Measurements from ENCODE around the gene ATAD3A.
A peak's percentile ranks its signal among the peaks of the same experiment; 100 is the strongest.

Gene ATAD3A

DNA sequence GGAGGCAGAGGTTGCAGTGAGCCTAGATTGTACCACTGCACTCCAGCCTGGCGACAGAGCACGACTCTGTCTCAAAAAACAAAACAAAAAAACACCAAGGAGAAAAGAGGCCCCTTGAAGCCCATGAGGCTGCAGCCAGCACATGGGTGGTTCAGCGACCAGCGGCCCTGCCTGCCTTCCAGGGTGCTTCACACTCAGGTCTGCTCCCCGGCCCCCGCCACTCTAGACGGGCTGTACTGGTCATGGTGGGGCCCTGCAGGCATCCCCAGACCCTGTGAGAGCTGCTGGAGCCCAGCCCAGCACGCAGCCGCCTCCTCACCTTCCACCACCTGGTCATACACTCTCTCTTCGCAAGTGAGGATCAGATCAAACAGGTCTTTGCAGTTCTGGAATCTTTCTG lies 32.6 kb downstream of the ATAD3A start:
- H3K36me3 ChIP-seq (ENCODE audit: control insufficient read depth in 5 of 5, insufficient read depth in 5 of 5, low read length in 5 of 5): peaks cover 0 to 40% (median 20%) of the 10 kb centered on the region in 5 donors
- H3K9me3 ChIP-seq (ENCODE audit: control insufficient read depth in 5 of 5, low read length in 5 of 5): no peaks in the 10 kb centered on the region
- H3K4me1 ChIP-seq (ENCODE audit: control insufficient read depth in 5 of 5, insufficient read depth in 5 of 5, low read length in 5 of 5): peaks cover 0 to 21% (median 8%) of the 10 kb centered on the region in 5 donors
- H3K4me3 ChIP-seq (ENCODE audit: low read depth in 1 of 5, low read length in 5 of 5): no peak overlapping the region
- no peak overlapping the region for H3K9ac ChIP-seq (ENCODE audit: low read length in 5 of 5)
- H3K27me3 ChIP-seq (ENCODE audit: control insufficient read depth in 5 of 5, insufficient read depth in 4 of 5, low read length in 5 of 5): no peaks in the 10 kb centered on the region
- H3K27ac ChIP-seq (ENCODE audit: low read depth, low read length): no peak overlapping the region

DNA sequence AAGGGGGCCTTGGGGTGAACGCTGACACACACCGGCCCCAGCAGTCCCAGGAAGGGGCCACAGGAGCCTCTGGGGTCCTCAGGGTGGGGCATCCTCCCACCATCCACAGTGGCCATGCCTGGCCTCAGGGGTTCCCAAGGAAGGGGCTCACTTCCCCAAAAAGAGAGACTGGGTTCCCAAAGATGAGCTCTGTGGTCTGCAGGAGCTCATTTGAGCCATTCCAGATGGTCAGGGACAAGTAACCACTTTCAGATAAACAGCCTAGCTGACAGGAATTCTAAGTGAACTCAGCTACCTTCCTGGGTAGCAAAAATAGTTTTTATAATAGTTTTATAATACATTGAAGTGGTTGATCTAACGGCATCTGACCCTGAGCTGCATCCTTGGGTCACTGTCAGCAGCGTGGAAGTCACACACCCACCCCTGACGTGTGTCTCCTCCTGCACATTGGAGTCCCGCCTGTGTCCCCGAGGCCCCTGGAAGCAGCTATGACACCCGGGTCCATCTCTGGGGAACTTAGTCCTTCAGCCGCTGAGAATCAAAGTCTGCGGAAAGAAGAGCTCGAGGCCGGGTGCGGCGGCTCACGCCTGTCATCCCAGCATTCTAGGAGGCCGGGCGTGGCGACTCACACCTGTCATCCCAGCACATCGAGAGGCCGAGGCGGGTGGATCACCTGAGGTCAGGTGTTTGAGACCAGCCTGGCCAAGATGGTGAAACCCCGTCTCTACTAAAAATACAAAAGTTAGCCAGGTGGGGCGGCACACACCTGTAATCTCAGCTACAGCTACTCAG lies 34.2 kb downstream of the ATAD3A start:
- Histone ChIP-seq H3K9ac (ENCODE audit: low read length in 5 of 5) (no peak overlapping the region), H3K9me3 (ENCODE audit: control insufficient read depth in 5 of 5, low read length in 5 of 5) (no peaks in the 10 kb centered on the region), H3K36me3 (ENCODE audit: control insufficient read depth in 5 of 5, insufficient read depth in 5 of 5, low read length in 5 of 5) (peaks cover 0 to 39% (median 20%) of the 10 kb centered on the region in 5 donors), H3K27me3 (ENCODE audit: control insufficient read depth in 5 of 5, insufficient read depth in 4 of 5, low read length in 5 of 5) (no peaks in the 10 kb centered on the region), H3K4me3 (ENCODE audit: low read depth in 1 of 5, low read length in 5 of 5) (no peak overlapping the region), H3K27ac (ENCODE audit: low read depth, low read length) (no peak overlapping the region), H3K4me1 (ENCODE audit: control insufficient read depth in 5 of 5, insufficient read depth in 5 of 5, low read length in 5 of 5) (peaks cover 0 to 25% (median 13%) of the 10 kb centered on the region in 5 donors)

DNA sequence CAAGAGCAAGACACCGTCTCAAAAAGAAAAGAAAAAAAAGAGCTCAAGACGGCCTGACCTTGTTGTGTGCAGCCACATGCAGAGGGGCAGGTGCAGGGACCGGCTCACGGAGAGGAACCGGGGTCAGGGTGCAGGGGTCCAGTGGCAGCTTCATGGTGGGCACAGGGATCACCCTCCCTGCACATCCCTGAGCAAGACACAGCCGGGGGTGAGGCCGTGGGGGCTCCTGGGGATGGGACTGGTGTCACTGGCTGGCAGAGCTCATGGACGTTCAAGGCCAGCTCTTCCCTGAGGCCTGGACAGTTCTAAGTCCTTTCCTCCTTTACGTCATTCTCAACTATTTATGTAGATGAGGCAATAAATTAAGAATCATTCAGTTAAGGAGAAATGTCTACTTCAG lies 35.0 kb downstream of the ATAD3A start:
- no peak overlapping the region for H3K27ac ChIP-seq (ENCODE audit: low read depth, low read length)
- peaks cover 0 to 30% (median 13%) of the 10 kb centered on the region in 5 donors for H3K36me3 ChIP-seq (ENCODE audit: control insufficient read depth in 5 of 5, insufficient read depth in 5 of 5, low read length in 5 of 5)
- H3K27me3 ChIP-seq (ENCODE audit: control insufficient read depth in 5 of 5, insufficient read depth in 4 of 5, low read length in 5 of 5): no peaks in the 10 kb centered on the region
- no peaks in the 10 kb centered on the region for H3K9me3 ChIP-seq (ENCODE audit: control insufficient read depth in 5 of 5, low read length in 5 of 5)
- no peak overlapping the region for H3K4me3 ChIP-seq (ENCODE audit: low read depth in 1 of 5, low read length in 5 of 5)
- no peak overlapping the region for H3K9ac ChIP-seq (ENCODE audit: low read length in 5 of 5)
- peaks cover 0 to 32% (median 22%) of the 10 kb centered on the region in 5 donors for H3K4me1 ChIP-seq (ENCODE audit: control insufficient read depth in 5 of 5, insufficient read depth in 5 of 5, low read length in 5 of 5)

DNA sequence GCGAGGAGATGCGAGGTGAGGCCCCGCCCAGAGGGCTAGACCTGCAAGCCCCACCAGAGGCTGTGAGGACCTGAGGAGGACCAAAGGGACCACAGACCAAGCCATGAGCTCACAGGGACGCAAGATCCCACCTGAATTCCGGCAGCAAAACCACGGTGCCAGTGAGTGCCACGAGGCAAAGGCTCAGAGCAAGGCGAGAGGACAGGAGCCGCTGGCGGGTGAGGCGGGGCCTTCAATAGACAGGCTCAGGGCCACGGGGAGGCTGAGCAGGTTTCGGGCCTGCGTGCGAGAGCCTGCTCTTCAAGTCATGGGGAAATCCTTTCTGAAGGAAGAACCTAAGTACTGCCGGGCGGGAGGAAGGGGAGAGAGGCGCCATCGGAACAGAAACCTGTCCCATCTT lies 35.5 kb downstream of the ATAD3A start:
- Histone ChIP-seq H3K27ac (ENCODE audit: low read depth, low read length) (no peak overlapping the region), H3K4me3 (ENCODE audit: low read depth in 1 of 5, low read length in 5 of 5) (no peak overlapping the region), H3K4me1 (ENCODE audit: control insufficient read depth in 5 of 5, insufficient read depth in 5 of 5, low read length in 5 of 5) (peaks cover 0 to 36% (median 27%) of the 10 kb centered on the region in 5 donors), H3K36me3 (ENCODE audit: control insufficient read depth in 5 of 5, insufficient read depth in 5 of 5, low read length in 5 of 5) (peaks cover 0 to 26% (median 11%) of the 10 kb centered on the region in 5 donors), H3K9me3 (ENCODE audit: control insufficient read depth in 5 of 5, low read length in 5 of 5) (no peaks in the 10 kb centered on the region), H3K27me3 (ENCODE audit: control insufficient read depth in 5 of 5, insufficient read depth in 4 of 5, low read length in 5 of 5) (no peaks in the 10 kb centered on the region), H3K9ac (ENCODE audit: low read length in 5 of 5) (no peak overlapping the region)

DNA sequence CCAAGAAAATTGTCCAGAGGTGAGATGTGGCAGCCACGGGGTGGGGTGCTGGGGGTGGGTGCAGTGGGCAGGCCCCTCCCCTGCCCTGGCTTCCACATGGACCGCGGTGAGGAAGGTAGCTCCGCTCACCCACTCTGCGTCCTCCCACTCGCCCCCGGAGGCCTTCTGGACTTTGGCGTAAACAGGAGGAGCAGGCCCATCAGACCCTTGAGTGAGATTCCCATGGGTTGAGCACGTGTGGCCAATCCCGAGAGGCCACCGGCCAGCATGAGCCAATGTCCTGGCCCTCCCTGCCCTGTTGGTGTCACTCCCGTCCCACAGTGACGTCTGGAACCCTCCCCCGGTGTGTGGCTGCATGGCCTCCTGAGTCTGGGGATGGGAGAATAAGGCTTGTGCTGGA lies 36.6 kb downstream of the ATAD3A start:
- no peak overlapping the region for H3K27ac ChIP-seq (ENCODE audit: low read depth, low read length)
- no peaks in the 10 kb centered on the region for H3K9me3 ChIP-seq (ENCODE audit: control insufficient read depth in 5 of 5, low read length in 5 of 5)
- no peak overlapping the region for H3K9ac ChIP-seq (ENCODE audit: low read length in 5 of 5)
- H3K4me1 ChIP-seq (ENCODE audit: control insufficient read depth in 5 of 5, insufficient read depth in 5 of 5, low read length in 5 of 5): peaks cover 0 to 38% (median 32%) of the 10 kb centered on the region in 5 donors
- H3K36me3 ChIP-seq (ENCODE audit: control insufficient read depth in 5 of 5, insufficient read depth in 5 of 5, low read length in 5 of 5): peaks cover 0 to 17% (median 3%) of the 10 kb centered on the region in 5 donors
- no peaks in the 10 kb centered on the region for H3K27me3 ChIP-seq (ENCODE audit: control insufficient read depth in 5 of 5, insufficient read depth in 4 of 5, low read length in 5 of 5)
- no peak overlapping the region for H3K4me3 ChIP-seq (ENCODE audit: low read depth in 1 of 5, low read length in 5 of 5)

DNA sequence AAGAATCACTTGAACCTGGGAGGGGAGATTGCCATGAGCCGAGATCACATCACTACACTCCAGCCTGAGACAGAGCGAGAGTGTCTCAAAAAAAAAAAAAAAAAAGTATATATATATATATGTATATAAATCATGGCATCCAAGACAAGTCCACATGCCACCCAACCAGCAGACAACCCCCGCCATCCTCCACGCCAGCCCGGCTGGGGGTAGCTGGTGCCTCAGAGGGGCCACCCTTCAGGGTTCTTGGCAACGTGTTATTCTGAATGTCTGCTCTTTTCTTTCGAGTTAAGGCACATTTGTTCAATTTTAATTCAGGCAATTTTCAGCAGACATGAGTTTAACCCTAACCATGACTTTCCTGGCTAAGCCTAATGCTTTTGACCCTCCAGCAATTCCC lies 38.1 kb downstream of the ATAD3A start:
- Histone ChIP-seq H3K36me3 (ENCODE audit: control insufficient read depth in 5 of 5, insufficient read depth in 5 of 5, low read length in 5 of 5) (peaks cover 0 to 9% (median 2%) of the 10 kb centered on the region in 5 donors), H3K27me3 (ENCODE audit: control insufficient read depth in 5 of 5, insufficient read depth in 4 of 5, low read length in 5 of 5) (no peaks in the 10 kb centered on the region), H3K27ac (ENCODE audit: low read depth, low read length) (no peak overlapping the region), H3K9ac (ENCODE audit: low read length in 5 of 5) (peak overlapping the region in 3 of 5 donors; percentile 18 to 69 (median 53)), H3K9me3 (ENCODE audit: control insufficient read depth in 5 of 5, low read length in 5 of 5) (no peaks in the 10 kb centered on the region), H3K4me1 (ENCODE audit: control insufficient read depth in 5 of 5, insufficient read depth in 5 of 5, low read length in 5 of 5) (peaks cover 0 to 40% (median 32%) of the 10 kb centered on the region in 5 donors), H3K4me3 (ENCODE audit: low read depth in 1 of 5, low read length in 5 of 5) (no peak overlapping the region)

DNA sequence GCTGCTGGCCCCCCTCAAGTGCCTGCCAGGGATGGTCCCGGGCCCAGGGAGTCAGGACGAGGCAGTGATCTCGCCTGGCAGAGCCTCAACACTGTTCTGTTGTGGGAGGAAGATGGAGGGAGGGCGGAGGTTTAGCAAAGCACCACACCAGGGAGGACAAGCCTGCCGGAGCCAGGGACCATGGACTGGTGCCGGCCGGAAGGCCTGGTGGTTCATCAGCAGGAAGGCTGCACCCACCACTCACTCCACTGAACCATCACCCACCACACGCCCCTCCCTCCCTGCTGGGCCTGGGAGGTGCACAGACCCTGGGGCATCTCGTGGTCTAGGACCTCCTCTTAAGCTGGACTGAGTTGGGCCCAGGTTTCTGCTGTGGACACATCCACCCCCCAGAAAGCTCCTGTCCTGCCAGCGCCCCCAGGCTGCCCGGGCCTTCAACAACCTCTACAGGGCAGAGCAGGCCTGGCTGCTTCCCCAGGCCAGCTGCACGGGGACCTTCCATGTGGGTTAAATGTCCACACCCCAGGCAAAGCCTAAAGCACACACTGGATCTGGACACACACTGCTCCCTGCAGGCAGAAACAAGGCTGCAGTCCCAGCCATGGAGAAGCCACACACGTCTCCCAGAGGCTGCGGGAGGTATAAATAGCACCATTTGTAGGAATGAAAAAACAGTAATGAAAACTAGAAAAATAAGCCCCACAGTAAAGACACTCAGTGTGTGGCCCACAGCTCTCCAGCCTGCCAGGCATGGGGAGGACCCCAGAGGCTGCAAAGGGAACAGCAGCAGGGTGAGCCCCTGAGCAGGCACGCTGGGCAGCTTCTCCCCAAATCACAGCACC lies 38.9 kb downstream of the ATAD3A start:
- H3K4me3 ChIP-seq (ENCODE audit: low read depth in 1 of 5, low read length in 5 of 5): peak overlapping the region in 1 of 5 donors; percentile 17
- H3K27me3 ChIP-seq (ENCODE audit: control insufficient read depth in 5 of 5, insufficient read depth in 4 of 5, low read length in 5 of 5): no peaks in the 10 kb centered on the region
- H3K36me3 ChIP-seq (ENCODE audit: control insufficient read depth in 5 of 5, insufficient read depth in 5 of 5, low read length in 5 of 5): peaks cover 0 to 8% (median 2%) of the 10 kb centered on the region in 5 donors
- H3K9me3 ChIP-seq (ENCODE audit: control insufficient read depth in 5 of 5, low read length in 5 of 5): no peaks in the 10 kb centered on the region
- H3K4me1 ChIP-seq (ENCODE audit: control insufficient read depth in 5 of 5, insufficient read depth in 5 of 5, low read length in 5 of 5): peaks cover 0 to 40% (median 32%) of the 10 kb centered on the region in 5 donors
- H3K9ac ChIP-seq (ENCODE audit: low read length in 5 of 5): peak overlapping the region in 3 of 5 donors; percentile 18 to 69 (median 53)
- peak overlapping the region; percentile 23 for H3K27ac ChIP-seq (ENCODE audit: low read depth, low read length)

DNA sequence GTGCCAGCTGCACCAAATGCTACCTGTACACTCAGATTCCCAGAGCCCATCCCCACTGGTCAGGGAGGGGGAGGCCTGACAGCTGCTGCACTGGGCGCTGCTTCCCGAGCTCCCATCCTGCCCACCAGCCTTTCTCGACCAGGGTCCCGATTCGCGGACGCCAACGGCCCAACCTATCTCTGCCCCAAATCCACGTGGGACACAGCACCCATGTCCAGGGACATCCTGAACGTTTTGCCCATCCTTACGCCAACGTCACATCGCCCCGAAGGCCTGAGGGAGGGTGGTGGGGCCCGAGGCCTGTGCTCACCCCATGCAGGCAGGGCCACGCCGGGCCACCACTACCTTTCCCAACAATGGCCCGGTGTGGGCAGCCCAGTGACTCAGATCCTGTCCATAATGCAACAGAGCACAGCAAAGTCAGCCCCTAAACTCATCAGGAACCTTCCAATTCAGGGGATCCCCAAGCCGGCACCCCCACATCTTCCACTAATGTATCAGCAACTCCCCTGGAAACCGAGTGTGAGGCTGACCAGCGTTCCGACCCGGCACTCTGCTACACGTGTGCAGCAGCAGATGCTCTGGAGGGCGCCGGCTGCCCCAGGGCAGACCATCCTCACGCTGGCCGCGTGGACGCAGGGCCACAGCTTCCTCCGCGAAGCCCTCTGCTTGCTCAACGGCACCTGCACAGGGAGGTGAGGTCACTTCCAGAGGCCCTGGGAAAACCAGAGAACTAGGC lies 39.7 kb downstream of the ATAD3A start:
- peak overlapping the region in 2 of 5 donors; percentile 11 to 56 for H3K9ac ChIP-seq (ENCODE audit: low read length in 5 of 5)
- H3K9me3 ChIP-seq (ENCODE audit: control insufficient read depth in 5 of 5, low read length in 5 of 5): no peaks in the 10 kb centered on the region
- H3K36me3 ChIP-seq (ENCODE audit: control insufficient read depth in 5 of 5, insufficient read depth in 5 of 5, low read length in 5 of 5): peaks cover 0 to 8% (median 0%) of the 10 kb centered on the region in 5 donors
- H3K27me3 ChIP-seq (ENCODE audit: control insufficient read depth in 5 of 5, insufficient read depth in 4 of 5, low read length in 5 of 5): no peaks in the 10 kb centered on the region
- peaks cover 0 to 40% (median 32%) of the 10 kb centered on the region in 5 donors for H3K4me1 ChIP-seq (ENCODE audit: control insufficient read depth in 5 of 5, insufficient read depth in 5 of 5, low read length in 5 of 5)
- H3K4me3 ChIP-seq (ENCODE audit: low read depth in 1 of 5, low read length in 5 of 5): no peak overlapping the region
- peak overlapping the region; percentile 23 for H3K27ac ChIP-seq (ENCODE audit: low read depth, low read length)

DNA sequence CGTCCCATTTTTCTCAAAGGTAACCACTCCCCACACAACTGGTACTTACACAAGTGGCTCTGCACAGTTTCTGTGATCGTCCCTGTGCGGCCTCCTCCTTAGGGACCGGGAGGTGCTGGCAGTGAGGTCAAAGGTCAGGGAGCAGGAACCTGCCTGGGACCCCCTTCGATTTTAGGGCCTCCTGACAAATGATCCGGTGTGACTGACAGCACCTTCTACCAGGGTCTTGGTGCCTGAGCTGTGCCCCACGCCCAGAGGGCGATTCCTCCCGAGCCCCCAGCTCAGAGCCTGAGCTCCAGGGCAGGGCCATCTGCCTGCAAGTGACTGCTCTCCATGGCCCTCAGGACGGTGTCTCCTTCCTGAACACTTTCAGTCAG lies 40.3 kb downstream of the ATAD3A start:
- Histone ChIP-seq H3K27ac (ENCODE audit: low read depth, low read length) (no peak overlapping the region), H3K27me3 (ENCODE audit: control insufficient read depth in 5 of 5, insufficient read depth in 4 of 5, low read length in 5 of 5) (no peaks in the 10 kb centered on the region), H3K9me3 (ENCODE audit: control insufficient read depth in 5 of 5, low read length in 5 of 5) (no peaks in the 10 kb centered on the region), H3K4me3 (ENCODE audit: low read depth in 1 of 5, low read length in 5 of 5) (no peak overlapping the region), H3K4me1 (ENCODE audit: control insufficient read depth in 5 of 5, insufficient read depth in 5 of 5, low read length in 5 of 5) (peaks cover 0 to 40% (median 32%) of the 10 kb centered on the region in 5 donors), H3K9ac (ENCODE audit: low read length in 5 of 5) (peak overlapping the region in 2 of 5 donors; percentile 14 to 56), H3K36me3 (ENCODE audit: control insufficient read depth in 5 of 5, insufficient read depth in 5 of 5, low read length in 5 of 5) (peaks cover 0 to 8% (median 0%) of the 10 kb centered on the region in 5 donors)

All from subcutaneous abdominal adipose tissue (tissue), 5 donors.